ENCODE data around the gene PRSS53.

Gene PRSS53

DNA sequence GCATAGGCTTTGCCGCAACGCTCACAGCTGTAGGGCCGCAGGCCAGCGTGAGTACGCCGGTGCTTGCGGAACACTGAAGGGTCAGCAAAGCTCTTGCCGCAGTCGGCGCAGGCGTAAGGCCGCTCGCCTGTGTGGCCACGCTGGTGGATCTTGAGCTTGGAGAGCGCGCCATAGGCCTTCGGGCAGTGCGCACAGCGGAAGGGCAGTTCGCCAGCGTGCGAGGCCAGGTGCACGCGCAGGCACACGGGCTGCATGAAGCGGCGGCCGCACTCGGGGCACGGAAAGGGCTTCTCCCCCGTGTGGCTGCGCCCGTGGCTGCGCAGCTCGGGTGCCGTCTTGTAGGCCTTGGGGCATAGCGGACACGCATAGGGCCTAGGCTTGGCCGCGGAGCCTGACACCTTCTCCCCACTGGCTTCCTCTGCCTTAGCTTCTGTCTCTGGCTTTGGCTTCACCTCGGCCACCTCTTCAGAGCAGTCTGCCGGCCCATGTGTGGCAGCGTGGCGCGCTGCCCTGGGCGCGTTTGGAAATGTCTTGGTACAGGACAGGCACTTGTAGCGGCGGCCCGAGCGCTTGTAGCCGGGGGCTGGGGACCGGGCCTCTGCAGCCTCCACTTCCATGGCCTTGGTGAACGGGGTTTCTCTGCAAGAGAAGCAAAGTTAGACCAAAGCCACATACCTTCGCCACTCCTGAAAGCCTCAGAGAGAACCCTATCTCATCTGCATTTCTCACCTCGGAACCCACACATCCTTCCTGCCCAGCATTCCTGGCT is 24.7 kb downstream of the PRSS53 start:
- no peak for DNase-seq
- in situ Hi-C loops (cut with MboI; ENCODE audit: low pct_unique_long_range_greater_than_20kb, low sequenced_read_pairs): no loop called here

DNA sequence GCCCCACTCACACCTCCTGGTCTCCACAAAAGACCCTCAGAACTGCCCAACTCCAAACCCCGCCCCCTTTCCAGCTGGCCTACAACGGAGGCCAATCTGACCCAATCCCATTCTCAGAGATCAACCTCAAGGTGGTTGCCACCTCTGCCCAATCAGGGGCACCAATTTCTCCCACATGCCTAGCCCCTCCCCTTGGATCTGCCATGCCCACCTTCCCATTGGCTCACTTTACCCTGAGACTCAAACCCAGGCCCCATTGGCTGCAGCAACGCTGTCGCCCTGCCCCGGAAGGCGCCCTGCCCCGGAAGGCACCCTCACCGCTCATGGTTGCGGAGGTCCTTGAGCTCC is 25.3 kb downstream of the PRSS53 start:
- in situ Hi-C loops (cut with MboI; ENCODE audit: low pct_unique_long_range_greater_than_20kb, low sequenced_read_pairs): no loop called here

DNA sequence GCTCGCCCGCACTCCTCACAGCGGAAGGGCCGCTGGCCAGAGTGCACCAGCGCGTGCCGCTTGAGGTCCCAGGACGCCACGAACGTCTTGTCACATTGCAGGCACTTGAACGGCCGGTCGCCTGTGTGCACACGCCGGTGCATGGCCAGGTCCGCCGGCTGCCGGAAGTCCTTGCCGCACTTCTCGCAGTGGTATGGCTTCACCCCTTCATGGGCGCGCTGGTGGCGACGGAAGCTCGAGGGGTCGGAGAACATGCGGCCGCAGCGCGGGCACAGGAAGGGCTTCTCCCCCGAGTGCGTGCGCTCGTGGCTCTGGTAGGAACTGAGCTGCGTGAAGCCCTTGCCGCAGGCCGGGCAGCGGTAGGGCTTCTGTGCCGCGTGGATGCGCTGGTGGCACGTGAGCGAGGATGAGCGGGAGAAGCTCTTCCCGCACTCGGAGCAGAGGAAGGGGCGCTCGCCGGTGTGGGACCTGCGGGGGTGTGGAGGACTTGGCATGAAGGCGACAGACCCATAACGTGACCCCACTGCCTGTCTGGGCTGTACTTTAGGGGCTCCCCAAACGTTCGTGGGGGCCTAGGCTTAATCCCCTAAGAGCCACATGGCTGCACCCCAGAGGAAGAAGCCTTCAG is 26.8 kb downstream of the PRSS53 start:
- in situ Hi-C loops (cut with MboI; ENCODE audit: low pct_unique_long_range_greater_than_20kb, low sequenced_read_pairs): no loop called here
- no peak for DNase-seq

More for the DNA sequence above, 25.3 kb downstream of the PRSS53 start:
- DNase-seq: no peak

- no peak for DNase-seq
- in situ Hi-C loops (cut with MboI; ENCODE audit: low pct_unique_long_range_greater_than_20kb, low sequenced_read_pairs): no loop called here
Observed at GRCh38 chr16:31061126-31061812, 27.5 kb downstream of the PRSS53 start.

GRCh38 chr16:31055613-31056012 is 33.1 kb downstream of the PRSS53 start:
- DNase-seq: no peak
- in situ Hi-C loops (cut with MboI; ENCODE audit: low pct_unique_long_range_greater_than_20kb, low sequenced_read_pairs): no loop called here

DNA sequence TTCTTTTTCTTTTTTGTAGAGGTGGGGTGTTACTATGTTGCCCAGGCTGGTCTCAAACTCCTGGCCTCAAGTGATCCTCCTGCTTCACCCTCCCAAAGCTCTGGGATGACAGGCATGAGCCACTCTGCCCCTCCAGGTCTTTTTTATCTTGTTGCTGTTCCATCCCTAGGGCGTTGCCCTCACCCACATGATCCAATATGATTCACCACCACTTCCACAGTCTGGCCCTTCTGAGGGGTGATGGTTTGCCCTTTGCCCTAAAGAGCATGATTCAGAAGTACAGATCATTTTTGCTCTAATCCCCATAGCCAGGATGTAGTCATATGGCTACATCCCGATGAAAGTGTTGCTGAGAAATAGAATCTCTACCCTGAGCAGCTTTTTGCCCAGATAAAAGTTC is 36.6 kb downstream of the PRSS53 start:
- no peak for DNase-seq
- in situ Hi-C loops (cut with MboI; ENCODE audit: low pct_unique_long_range_greater_than_20kb, low sequenced_read_pairs): no loop called here

- in situ Hi-C loops (cut with MboI; ENCODE audit: low pct_unique_long_range_greater_than_20kb, low sequenced_read_pairs): no loop called here
- DNase-seq: no peak
Observed at GRCh38 chr16:31050280-31051030, 38.3 kb downstream of the PRSS53 start.

GRCh38 chr16:31043898-31044481 is 44.8 kb downstream of the PRSS53 start:
- in situ Hi-C loops (cut with MboI; ENCODE audit: low pct_unique_long_range_greater_than_20kb, low sequenced_read_pairs): no loop called here
- DNase-seq: no peak

DNA sequence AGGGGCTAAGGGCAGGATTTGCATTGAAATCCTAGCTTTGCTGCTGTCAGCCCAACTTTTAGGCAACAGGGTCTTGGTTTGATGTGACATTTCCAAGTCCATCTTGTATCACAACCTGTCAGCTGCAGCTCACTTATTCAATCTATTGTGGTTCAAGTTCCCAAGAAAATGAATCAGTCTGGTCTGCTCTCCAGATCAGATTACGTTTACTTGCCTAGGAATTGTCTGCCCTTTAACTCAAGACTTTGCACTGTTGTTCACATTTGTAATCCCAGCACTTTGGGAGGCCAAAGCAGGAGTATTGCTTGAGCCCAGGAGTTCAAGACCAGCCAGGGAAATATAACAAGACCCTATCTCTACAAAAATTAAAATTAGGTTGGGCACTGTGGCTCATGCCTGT is 45.4 kb downstream of the PRSS53 start:
- no peak for DNase-seq
- in situ Hi-C loops (cut with MboI; ENCODE audit: low pct_unique_long_range_greater_than_20kb, low sequenced_read_pairs): no loop called here

- in situ Hi-C loops (cut with MboI; ENCODE audit: low pct_unique_long_range_greater_than_20kb, low sequenced_read_pairs): no loop called here
- no peak for DNase-seq
Observed at GRCh38 chr16:31042866-31043265, 45.9 kb downstream of the PRSS53 start.

GRCh38 chr16:31038993-31039392 is 49.8 kb downstream of the PRSS53 start:
- DNase-seq: no peak
- in situ Hi-C loops (cut with MboI; ENCODE audit: low pct_unique_long_range_greater_than_20kb, low sequenced_read_pairs): no loop called here

GRCh38 chr16:31036691-31037090 is 52.1 kb downstream of the PRSS53 start:
- peak; percentile 24 for DNase-seq
- in situ Hi-C loops (cut with MboI; ENCODE audit: low pct_unique_long_range_greater_than_20kb, low sequenced_read_pairs): no loop called here

DNA sequence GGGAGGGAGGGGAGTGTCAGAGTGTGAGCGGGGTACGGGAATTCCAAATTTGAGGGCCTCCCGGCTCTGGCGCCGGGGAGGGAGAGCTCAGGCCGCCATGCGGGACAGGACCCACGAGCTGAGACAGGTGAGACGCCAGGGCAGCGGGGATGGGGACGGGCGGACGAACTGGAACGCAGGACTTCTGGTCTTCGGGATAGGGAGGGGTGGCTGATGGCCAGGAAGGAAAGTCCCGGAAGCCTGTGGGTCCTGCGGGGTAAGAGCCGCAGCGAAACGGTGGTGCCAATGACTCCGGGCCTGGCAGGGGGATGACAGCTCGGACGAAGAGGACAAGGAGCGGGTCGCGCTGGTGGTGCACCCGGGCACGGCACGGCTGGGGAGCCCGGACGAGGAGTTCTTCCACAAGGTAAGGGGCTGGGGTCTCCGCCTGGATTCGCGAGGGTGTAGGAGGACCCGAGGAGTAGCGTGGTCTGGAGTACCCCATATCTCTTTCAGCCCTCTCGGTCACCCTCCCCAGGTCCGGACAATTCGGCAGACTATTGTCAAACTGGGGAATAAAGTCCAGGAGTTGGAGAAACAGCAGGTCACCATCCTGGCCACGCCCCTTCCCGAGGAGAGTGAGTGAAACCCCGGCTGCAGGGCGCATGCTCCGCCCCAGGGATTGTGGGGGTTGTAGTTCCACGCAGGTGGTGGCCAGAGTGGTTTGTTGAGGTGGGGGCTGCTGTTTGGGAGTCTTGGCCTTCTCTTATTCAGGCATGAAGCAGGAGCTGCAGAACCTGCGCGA is 54.8 kb downstream of the PRSS53 start:
- DNase-seq: peak; percentile 76
- in situ Hi-C loops (cut with MboI; ENCODE audit: low pct_unique_long_range_greater_than_20kb, low sequenced_read_pairs): no loop called here

All from KBM-7 (cell line).